Lower lobe of right lung (tissue), 2 donors: ENCODE measurements around the gene MFNG. TPM values are rescaled to one million over a fixed set of nuclear protein-coding genes. Genes with fewer than 3 reads are reported as not detected.

Experiments
- ATAC-seq, 2 donors: fragments of 200-7000 bp; cut with Tn5 transposase; one replicate each; pipeline ENCODE4 v1.9.1; 2020 to 2022; ENCODE audit warnings: mild to moderate bottlenecking in 2 of 2, moderate library complexity in 2 of 2
- DNase-seq: peaks from one replicate; pipeline ENCODE4 v3.0.0-alpha.2; 2020
- H3K27ac ChIP-seq: fragments of 200-600 bp; one replicate; pipeline ENCODE4 v1.8.0; 2022
- H3K27me3 ChIP-seq: fragments of 200-600 bp; one replicate; pipeline ENCODE4 v1.8.0; 2022; ENCODE audit warnings: low read depth
- H3K36me3 ChIP-seq: fragments of 200-600 bp; one replicate; pipeline ENCODE4 v1.8.0; 2022; ENCODE audit warnings: mild to moderate bottlenecking
- H3K4me1 ChIP-seq: fragments of 200-600 bp; one replicate; pipeline ENCODE4 v1.8.0; 2022
- H3K4me3 ChIP-seq: fragments of 200-600 bp; one replicate; pipeline ENCODE4 v1.8.0; 2022; ENCODE audit warnings: mild to moderate bottlenecking
- H3K9me3 ChIP-seq: fragments of 200-600 bp; one replicate; pipeline ENCODE4 v1.8.0; 2022
- CTCF ChIP-seq: fragments of 200-600 bp; IDR thresholded peaks from one replicate; pipeline ENCODE4 v1.8.0; 2022; ENCODE audit warnings: antibody characterized with exemption, mild to moderate bottlenecking
- intact Hi-C: fragments of 100-400 bp; cut with DNase I; formaldehyde crosslinking; loops from one replicate; pipeline ENCODE4 v1.11.0; 2022
- total RNA-seq: library from RNA; stranded (reverse); fragmentation: NEBNext Ultra II Directional; extraction: Animal tissue kit (Norgen Biotek cat#: 25700); gene quantifications from one replicate; pipeline ENCODE4 v1.2.1, GENCODE V29; 2021
- donor health status: DM: no; HTN: yes; CAD: no; lungs with severe emphysema.

Gene MFNG
- total RNA-seq, 1 donor from 2014 or later, result 71.0 TPM

GRCh38 chr22:37515901-37516300 lies 29.7 kb upstream of the MFNG start:
- Histone ChIP-seq H3K4me1 (peaks cover 21% of the 10 kb centered on the region), H3K36me3 (no peaks in the 10 kb centered on the region), H3K9me3 (no peaks in the 10 kb centered on the region), H3K27me3 (peaks cover 22% of the 10 kb centered on the region), H3K4me3 (no peak overlapping the region), H3K27ac (no peak overlapping the region)
- ATAC-seq (no peak), DNase-seq (no peak)
- intact Hi-C loops, result no loop called here
- TF ChIP-seq CTCF, result no peak

DNA sequence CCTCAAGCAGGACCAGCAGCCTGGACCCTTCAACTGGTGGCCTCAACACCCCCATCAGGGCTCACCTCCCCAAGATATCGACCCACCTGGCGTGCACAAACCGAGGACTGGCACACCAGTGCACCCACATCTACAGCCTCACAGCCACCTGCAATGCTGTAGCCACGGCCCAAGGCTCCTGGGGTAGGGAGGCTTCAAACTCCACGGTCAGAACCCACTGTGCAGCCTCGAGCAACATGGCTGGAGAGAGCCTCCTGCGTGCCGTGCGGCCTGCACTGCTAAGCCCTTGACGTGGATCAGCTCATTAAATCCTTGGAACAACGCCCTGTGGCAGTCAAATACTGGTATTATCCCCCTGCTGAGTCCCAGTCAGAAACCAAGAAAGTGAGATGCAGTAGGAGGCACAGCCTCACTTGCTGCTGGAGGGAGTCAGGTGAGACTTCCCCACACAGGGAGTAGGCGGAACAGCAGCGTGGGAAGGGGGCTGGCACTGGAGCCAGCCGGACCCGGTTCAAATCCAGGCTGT lies 28.4 kb upstream of the MFNG start:
- Histone ChIP-seq H3K4me1 (peaks cover 18% of the 10 kb centered on the region), H3K27ac (no peak overlapping the region), H3K9me3 (no peaks in the 10 kb centered on the region), H3K4me3 (no peak overlapping the region), H3K27me3 (peaks cover 15% of the 10 kb centered on the region), H3K36me3 (no peaks in the 10 kb centered on the region)
- no peak for TF ChIP-seq CTCF
- DNase-seq, result no peak
- ATAC-seq, result no peak
- intact Hi-C loops, result no loop called here

DNA sequence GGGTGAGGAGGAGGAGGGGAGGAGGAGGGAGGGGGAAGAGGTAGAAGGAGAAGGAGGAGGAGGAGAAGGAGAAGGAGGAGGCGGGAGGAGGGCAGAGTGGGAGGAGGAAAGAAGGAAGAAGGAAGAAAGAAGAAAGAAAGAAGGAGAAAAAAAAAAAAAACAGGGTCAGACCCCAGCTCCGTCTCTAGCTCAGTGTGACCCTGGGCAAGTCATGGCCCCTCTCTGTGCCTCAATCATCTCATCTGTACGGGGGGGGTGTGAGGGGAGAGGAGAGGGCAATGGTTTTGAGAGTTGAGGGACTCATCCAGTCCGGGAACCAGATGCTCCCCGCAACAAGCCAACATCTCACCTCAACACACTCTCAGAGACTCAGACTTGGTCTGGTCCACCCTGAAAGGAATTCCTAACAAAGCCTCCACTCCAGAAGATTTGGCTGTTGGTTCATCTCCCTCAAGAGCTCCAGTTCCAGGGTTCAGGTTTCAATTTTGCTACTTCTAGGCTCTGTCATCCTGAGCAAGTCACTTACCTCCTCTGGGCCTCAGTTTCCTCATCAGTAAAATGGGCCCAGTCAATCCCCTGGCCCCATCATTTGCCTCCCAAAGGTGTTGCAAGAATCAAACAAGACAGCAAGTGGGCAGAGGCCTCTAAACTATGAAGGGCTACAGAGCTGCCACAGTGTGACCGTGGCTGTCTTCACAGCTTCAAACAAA lies 25.4 kb upstream of the MFNG start:
- H3K27me3 ChIP-seq, result no peaks in the 10 kb centered on the region
- no peak for TF ChIP-seq CTCF
- peaks cover 34% of the 10 kb centered on the region for H3K4me1 ChIP-seq
- no peak overlapping the region for H3K4me3 ChIP-seq
- no peak overlapping the region for H3K27ac ChIP-seq
- intact Hi-C loops, result no loop called here
- H3K36me3 ChIP-seq, result peaks cover 6% of the 10 kb centered on the region
- no peaks in the 10 kb centered on the region for H3K9me3 ChIP-seq
- DNase-seq (no peak), ATAC-seq (no peak)

DNA sequence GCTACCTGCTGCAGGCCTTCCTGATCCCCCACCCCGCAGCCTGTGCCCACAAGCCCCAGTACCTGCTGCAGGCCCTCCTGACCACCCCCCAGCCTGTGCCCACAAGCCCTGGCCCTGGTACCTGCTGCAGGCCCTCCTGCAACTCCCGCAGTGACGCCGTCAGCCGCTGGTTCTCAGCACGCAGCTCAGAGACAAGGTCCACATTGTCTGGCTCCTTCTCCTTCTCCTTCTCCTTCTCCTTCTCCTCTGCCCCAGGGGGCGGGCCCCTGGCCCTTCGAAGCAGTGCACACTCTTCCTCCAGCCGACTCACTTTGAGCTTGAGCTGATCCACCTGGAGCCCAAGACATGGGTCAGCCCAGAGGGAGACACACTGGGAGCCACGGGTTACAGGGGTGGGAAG lies 23.9 kb upstream of the MFNG start:
- TF ChIP-seq CTCF, result no peak
- H3K36me3 ChIP-seq, result peaks cover 11% of the 10 kb centered on the region
- H3K4me3 ChIP-seq, result no peak overlapping the region
- DNase-seq (no peak), ATAC-seq (no peak)
- no peak overlapping the region for H3K27ac ChIP-seq
- H3K9me3 ChIP-seq, result no peaks in the 10 kb centered on the region
- H3K27me3 ChIP-seq, result no peaks in the 10 kb centered on the region
- peaks cover 34% of the 10 kb centered on the region for H3K4me1 ChIP-seq
- intact Hi-C loops, result no loop called here

DNA sequence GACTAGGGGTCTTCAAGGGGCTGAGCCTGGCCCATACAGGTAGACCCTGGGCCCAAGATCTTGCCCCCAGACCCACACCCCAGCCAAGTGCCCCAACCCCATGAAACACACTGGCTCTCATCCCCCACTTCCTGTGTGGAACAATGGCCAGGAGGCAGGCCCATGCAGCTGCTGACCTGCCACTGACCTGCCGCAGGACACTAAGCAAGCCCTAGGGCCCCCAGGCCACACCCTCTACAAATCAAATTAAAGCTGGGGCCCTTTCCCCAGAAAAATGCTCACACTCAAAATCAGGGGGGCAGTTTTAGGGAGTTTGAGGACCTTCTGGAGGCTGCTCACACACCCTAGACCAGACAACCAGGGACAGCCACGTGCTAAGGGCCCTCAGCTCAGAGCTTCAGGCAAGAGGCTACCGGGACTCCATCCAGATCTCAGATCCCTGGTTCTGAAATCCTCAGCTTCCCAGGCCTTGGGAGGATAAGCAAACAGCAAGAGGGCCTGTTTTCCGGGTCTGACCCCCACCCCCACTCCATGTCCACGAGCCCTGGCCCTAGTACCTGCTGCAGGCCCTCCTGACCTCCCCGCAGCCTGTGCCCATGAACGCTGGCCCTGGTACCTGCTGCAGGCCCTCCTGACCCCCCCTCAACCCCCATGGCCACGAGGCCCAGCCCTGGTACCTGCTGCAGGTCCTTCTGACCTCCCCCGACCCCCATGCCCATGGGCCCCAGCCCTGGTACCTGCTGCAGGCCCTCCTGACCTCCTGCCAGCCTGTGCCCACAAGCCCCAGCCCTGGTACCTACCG lies 23.1 kb upstream of the MFNG start:
- intact Hi-C loops, result no loop called here
- ATAC-seq (peak; percentile 5 to 30), DNase-seq (no peak)
- H3K36me3 ChIP-seq, result peaks cover 18% of the 10 kb centered on the region
- H3K27me3 ChIP-seq, result no peaks in the 10 kb centered on the region
- TF ChIP-seq CTCF, result no peak
- peak overlapping the region; percentile 73 for H3K27ac ChIP-seq
- H3K4me3 ChIP-seq, result no peak overlapping the region
- peaks cover 38% of the 10 kb centered on the region for H3K4me1 ChIP-seq
- no peaks in the 10 kb centered on the region for H3K9me3 ChIP-seq
